IMR-90 (cell line): ENCODE data around the gene MCTP1. TPM values are rescaled to one million over a fixed set of nuclear protein-coding genes. Genes with fewer than 3 reads are reported as not detected.

Experiments
- ATAC-seq: fragments of 200-7000 bp; cut with Tn5 transposase; 2 replicates; pipeline ENCODE4 v1.9.1; 2020; ENCODE audit warnings: low read depth, mild to moderate bottlenecking, moderate library complexity
- BruUV-seq: library from RNA; stranded (reverse); fragments of 400-500 nt; replicated peaks from 2 replicates; lab custom pipeline; 2021; lab: Mats Ljungman, UMichigan
- CTCF ChIA-PET: fragments of 300-600 bp; formaldehyde crosslinking; extraction: SDS; loops from one replicate; lab custom pipeline; 2021; ENCODE audit warnings: antibody characterized with exemption; lab: Yijun Ruan, JAX
- POLR2A ChIA-PET: fragments of 300-600 bp; sonication (Branson Sonifier 250); formaldehyde crosslinking; loops from one replicate; lab custom pipeline; 2022; ENCODE audit warnings: antibody characterized with exemption; ENCODE audit not compliant: unreplicated experiment; lab: Charles Lee
- DNase-seq: peaks from one replicate; pipeline ENCODE4 v3.0.0; 2013
- H2AFZ ChIP-seq: replicated peaks from 2 replicates; pipeline ENCODE3; 2013; ENCODE audit warnings: low read length, mild to moderate bottlenecking; ENCODE audit not compliant: poor library complexity
- H2AK5ac ChIP-seq: 2 replicates; pipeline ENCODE4 v1.6.1; 2013; ENCODE audit warnings: low read depth, low read length, inconsistent platforms
- H2AK9ac ChIP-seq: replicated peaks from 2 replicates; pipeline ENCODE3; 2013; ENCODE audit warnings: mild to moderate bottlenecking, low read depth, low read length, moderate library complexity; ENCODE audit not compliant: poor library complexity
- H2BK120ac ChIP-seq: 2 replicates; pipeline ENCODE4 v1.6.1; 2013; ENCODE audit warnings: low read depth, low read length, inconsistent platforms
- H2BK15ac ChIP-seq: 3 replicates; pipeline ENCODE4 v1.6.1; 2013; ENCODE audit warnings: low read depth, low read length, inconsistent platforms
- H2BK20ac ChIP-seq: 2 replicates; pipeline ENCODE4 v1.6.1; 2013; ENCODE audit warnings: low read depth, mild to moderate bottlenecking, inconsistent platforms, low read length, moderate library complexity
- H2BK5ac ChIP-seq: 2 replicates; pipeline ENCODE4 v1.6.1; 2013; ENCODE audit warnings: mild to moderate bottlenecking, low read depth, low read length, inconsistent platforms; ENCODE audit not compliant: poor library complexity, severe bottlenecking
- H3K14ac ChIP-seq: replicated peaks from 2 replicates; pipeline ENCODE4 v1.6.1; 2013; ENCODE audit warnings: low read depth, low read length, inconsistent platforms
- H3K18ac ChIP-seq: 2 replicates; pipeline ENCODE4 v1.6.1; 2013; ENCODE audit warnings: low read depth, low read length, control low read depth
- H3K23ac ChIP-seq: 2 replicates; pipeline ENCODE4 v1.6.1; 2013; ENCODE audit warnings: low read depth, low read length, inconsistent platforms
- H3K27ac ChIP-seq: 2 replicates; pipeline ENCODE4 v1.5.1; 2013; ENCODE audit warnings: mild to moderate bottlenecking, control low read depth, low read length; ENCODE audit not compliant: insufficient read depth
- H3K27me3 ChIP-seq: 2 replicates; pipeline ENCODE4 v1.6.1; 2013; ENCODE audit warnings: low read length; ENCODE audit not compliant: control insufficient read depth, insufficient read depth
- H3K36me3 ChIP-seq: 2 replicates; pipeline ENCODE4 v1.6.1; 2013; ENCODE audit warnings: low read length, mixed read lengths; ENCODE audit not compliant: control insufficient read depth, insufficient read depth
- H3K4ac ChIP-seq: 2 replicates; pipeline ENCODE4 v1.6.1; 2013; ENCODE audit warnings: low read depth, low read length, inconsistent platforms
- H3K4me1 ChIP-seq: 2 replicates; pipeline ENCODE4 v1.6.1; 2013; ENCODE audit warnings: low read length, mixed read lengths; ENCODE audit not compliant: control insufficient read depth, insufficient read depth
- H3K4me2 ChIP-seq: 2 replicates; pipeline ENCODE4 v1.6.1; 2013; ENCODE audit warnings: low read depth, mild to moderate bottlenecking, control low read depth, low read length, moderate library complexity
- H3K4me3 ChIP-seq: 2 replicates; pipeline ENCODE4 v1.5.1; 2013; ENCODE audit warnings: low read depth, mild to moderate bottlenecking, control low read depth, low read length, moderate library complexity; ENCODE audit not compliant: insufficient read depth
- H3K56ac ChIP-seq: 2 replicates; pipeline ENCODE4 v1.6.1; 2013; ENCODE audit warnings: low read length, inconsistent platforms; ENCODE audit not compliant: insufficient read depth; ENCODE audit errors: extremely low read depth
- H3K79me1 ChIP-seq, 2 experiments: 2 replicates each; pipeline ENCODE4 v1.6.1; 2013; ENCODE audit warnings: low read length in 2 of 2, inconsistent platforms in 1 of 2, low read depth in 1 of 2
- H3K9ac ChIP-seq: 2 replicates; pipeline ENCODE4 v1.6.1; 2013; ENCODE audit warnings: low read depth, low read length, control low read depth
- H3K9me1 ChIP-seq: 2 replicates; pipeline ENCODE4 v1.6.1; 2013; ENCODE audit warnings: low read length, inconsistent platforms; ENCODE audit not compliant: insufficient read depth
- H3K9me3 ChIP-seq: 2 replicates; pipeline ENCODE4 v1.6.1; 2013; ENCODE audit warnings: low read length; ENCODE audit not compliant: control insufficient read depth, insufficient read depth
- H4K20me1 ChIP-seq: 2 replicates; pipeline ENCODE4 v1.6.1; 2013; ENCODE audit warnings: low read length, inconsistent platforms; ENCODE audit not compliant: insufficient read depth
- H4K5ac ChIP-seq: 2 replicates; pipeline ENCODE4 v1.6.1; 2013; ENCODE audit warnings: mild to moderate bottlenecking, low read depth, low read length, control low read depth
- H4K8ac ChIP-seq, 2 experiments: 2 replicates each; pipeline ENCODE4 v1.6.1; 2013; ENCODE audit warnings: low read depth in 2 of 2, low read length in 2 of 2, control low read depth in 1 of 2, inconsistent platforms in 1 of 2
- H4K91ac ChIP-seq: 2 replicates; pipeline ENCODE4 v1.6.1; 2013; ENCODE audit warnings: low read depth, low read length, inconsistent platforms; ENCODE audit not compliant: insufficient read depth
- CEBPB ChIP-seq: IDR thresholded peaks from 2 replicates; pipeline ENCODE4 v1.6.1; 2012; ENCODE audit warnings: low read depth, low read length, improper control_type of control experiment
- MAZ ChIP-seq: IDR thresholded peaks from 2 replicates; pipeline ENCODE4 v1.6.1; 2012; ENCODE audit warnings: low read depth, mild to moderate bottlenecking, low read length, improper control_type of control experiment, moderate library complexity, borderline replicate concordance
- MXI1 ChIP-seq: IDR thresholded peaks from 2 replicates; pipeline ENCODE4 v1.6.1; 2012; ENCODE audit warnings: low read depth, mild to moderate bottlenecking, low read length, moderate library complexity, borderline replicate concordance
- RFX5 ChIP-seq: IDR thresholded peaks from 2 replicates; pipeline ENCODE4 v1.8.0; 2012; ENCODE audit warnings: low read depth, mild to moderate bottlenecking, low read length, moderate library complexity
- SMC3 ChIP-seq: fragments of 150-350 bp; IDR thresholded peaks from 2 replicates; pipeline ENCODE4 v1.6.1; 2016; ENCODE audit warnings: low read depth, mild to moderate bottlenecking, antibody characterized with exemption, low read length, moderate library complexity
- USF2 ChIP-seq: fragments of 150-350 bp; IDR thresholded peaks from 2 replicates; pipeline ENCODE4 v1.6.1; 2017; ENCODE audit warnings: mild to moderate bottlenecking, antibody characterized with exemption, low read length, low read depth
- WGBS, 2 experiments: methylation state at CpG; one replicate each; pipeline versions ENCODE4 v1.1.5 to v1.1.7; 2013; ENCODE audit warnings: missing lambda C conversion rate in 2 of 2; ENCODE audit not compliant: insufficient read length in 1 of 2; ENCODE audit errors: extremely low coverage in 2 of 2; 5-methylcytosine and 5-hydroxymethylcytosine counted together
- dilution Hi-C: fragments of 300-500 bp; cut with HindIII; formaldehyde crosslinking; loops from one replicate; pipeline ENCODE4 v1.14.3; 2018; ENCODE audit warnings: low sequenced_read_pairs; ENCODE audit not compliant: unreplicated experiment
- in situ Hi-C: fragments of 300-500 bp; cut with MboI; formaldehyde crosslinking; loops from 3 replicates; pipeline ENCODE4 v1.14.3; 2019; ENCODE audit warnings: low sequenced_read_pairs, inconsistent platforms, mixed read lengths
- intact Hi-C: fragments of 100-400 bp; cut with micrococcal nuclease; formaldehyde crosslinking; loops from 2 replicates; pipeline ENCODE4 v1.10.0; 2022
- polyA plus RNA-seq, 3 experiments: library from polyadenylated mRNA; depleted of rRNA; stranded (reverse); fragments of >200 nt; gene quantifications; 2 replicates each; pipeline ENCODE4 v1.2.3, GENCODE V29; 2012; ENCODE audit warnings: low replicate concordance in 1 of 3
- total RNA-seq: library from RNA; depleted of rRNA; stranded (reverse); fragments of >200 nt; gene quantifications from 2 replicates; pipeline ENCODE4 v1.2.3, GENCODE V29; 2012

The MCTP1 gene
- total and polyA plus RNA-seq, 2 of the 4 experiments (the other 2 are of a cell fraction), result 0.21 TPM; not detected in 1

- H4K20me1 ChIP-seq, result no peaks in the 10 kb centered on the region
- BruUV-seq, result no TSS peak
- no peak overlapping the region for H3K27ac ChIP-seq
- H2AK9ac ChIP-seq, result no peak overlapping the region
- in situ Hi-C loops (no loop called here), intact Hi-C loops (no loop called here), dilution Hi-C loops (no loop called here)
- no peak overlapping the region for H2BK5ac ChIP-seq
- ATAC-seq, result no peak
- no peak overlapping the region for H2AK5ac ChIP-seq
- H3K79me1 ChIP-seq, result no peaks in the 10 kb centered on the region
- no peak overlapping the region for H4K8ac ChIP-seq
- H3K36me3 ChIP-seq, result no peaks in the 10 kb centered on the region
- no peak overlapping the region for H3K9ac ChIP-seq
- no peak overlapping the region for H3K4me3 ChIP-seq
- CTCF ChIA-PET, result no interaction called here
- TF ChIP-seq CEBPB (no peak), MXI1 (no peak), MAZ (no peak), RFX5 (no peak), SMC3 (no peak), USF2 (no peak)
- no peak overlapping the region for H2BK120ac ChIP-seq
- no peak overlapping the region for H2AFZ ChIP-seq
- WGBS, 2 experiments, result no CpG with 5 or more reads among the region's 2 CpGs
- H3K23ac ChIP-seq, result no peak overlapping the region
- no peak overlapping the region for H4K91ac ChIP-seq
- H2BK15ac ChIP-seq, result no peak overlapping the region
- POLR2A ChIA-PET, result no interaction called here
- no peak overlapping the region for H3K18ac ChIP-seq
- no peaks in the 10 kb centered on the region for H3K4me1 ChIP-seq
- DNase-seq, result no peak
- H4K5ac ChIP-seq, result no peak overlapping the region
- H3K4me2 ChIP-seq, result no peak overlapping the region
- no peaks in the 10 kb centered on the region for H3K27me3 ChIP-seq
- H3K4ac ChIP-seq, result no peak overlapping the region
- H3K9me1 ChIP-seq, result no peaks in the 10 kb centered on the region
- H3K9me3 ChIP-seq, result no peaks in the 10 kb centered on the region
- no peak overlapping the region for H3K56ac ChIP-seq
- H3K14ac ChIP-seq, result no peak overlapping the region
- H2BK20ac ChIP-seq, result no peak overlapping the region
These were observed 19.8 kb upstream of the MCTP1 start for GRCh38 chr5:95304711-95305110.
